Measurements from ENCODE around the gene SLC13A5. TPM values are rescaled to one million over a fixed set of nuclear protein-coding genes. Genes with fewer than 3 reads are reported as not detected.

The SLC13A5 gene
- total RNA-seq, 4 donors from 2014 or later, result 0.39 TPM; not detected in 3

DNA sequence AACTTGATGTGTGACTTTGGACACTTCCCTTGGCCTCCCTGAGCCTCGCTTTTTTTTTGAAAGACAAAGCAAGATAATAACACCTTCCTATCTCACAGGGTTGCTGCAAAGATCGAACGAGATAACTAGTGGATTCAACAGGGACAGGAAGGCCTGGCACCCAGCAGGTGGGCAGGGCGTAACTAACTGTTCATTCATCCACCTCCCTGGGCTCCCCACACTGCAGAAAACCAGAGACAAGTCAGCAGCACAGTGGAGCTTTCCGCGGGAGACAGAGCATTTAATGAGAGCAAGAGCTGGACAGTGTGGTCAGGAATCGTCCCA lies 28.7 kb downstream of the SLC13A5 start:
- Histone ChIP-seq H3K27ac (no peak overlapping the region), H3K27me3 (peaks cover 43% of the 10 kb centered on the region), H3K4me3 (no peak overlapping the region), H3K9me3 (no peaks in the 10 kb centered on the region), H3K4me1 (no peaks in the 10 kb centered on the region), H3K36me3 (no peaks in the 10 kb centered on the region)
- 57 to 69% methylated on average over 6 of the region's 7 CpGs for WGBS, 2 donors (ENCODE audit: low coverage in 1 of 2)
- TF ChIP-seq POLR2AphosphoS5 (IDR thresholded peaks at IDR 0.05) (no peak), POLR2A (IDR thresholded peaks at IDR 0.05) (no peak), EP300 (IDR thresholded peaks at IDR 0.05) (no peak), CTCF (IDR thresholded peaks at IDR 0.05) (no peak)
- no peak for ATAC-seq

- Histone ChIP-seq H3K9me3 (no peaks in the 10 kb centered on the region), H3K4me3 (no peak overlapping the region), H3K4me1 (no peaks in the 10 kb centered on the region), H3K27me3 (peaks cover 47% of the 10 kb centered on the region), H3K36me3 (no peaks in the 10 kb centered on the region), H3K27ac (no peak overlapping the region)
- no peak for ATAC-seq
- TF ChIP-seq CTCF (IDR thresholded peaks at IDR 0.05), result no peak
- no peak for TF ChIP-seq POLR2A (IDR thresholded peaks at IDR 0.05)
- TF ChIP-seq POLR2AphosphoS5 (IDR thresholded peaks at IDR 0.05), result no peak
- no peak for TF ChIP-seq EP300 (IDR thresholded peaks at IDR 0.05)
- no CpG with 5 or more reads among the region's 3 CpGs for WGBS, 2 donors (ENCODE audit: low coverage in 1 of 2)
These were observed 29.3 kb downstream of the SLC13A5 start for GRCh38 chr17:6683730-6684459.

- Histone ChIP-seq H3K27ac (no peak overlapping the region), H3K36me3 (no peaks in the 10 kb centered on the region), H3K4me3 (no peak overlapping the region), H3K9me3 (no peaks in the 10 kb centered on the region), H3K27me3 (peaks cover 54% of the 10 kb centered on the region), H3K4me1 (no peaks in the 10 kb centered on the region)
- TF ChIP-seq POLR2A (IDR thresholded peaks at IDR 0.05), result no peak
- TF ChIP-seq POLR2AphosphoS5 (IDR thresholded peaks at IDR 0.05), result no peak
- WGBS, 2 donors (ENCODE audit: low coverage in 1 of 2), result 95 to 100% methylated on average over 2 to 3 of the region's 3 CpGs
- no peak for ATAC-seq
These were observed 30.0 kb downstream of the SLC13A5 start for GRCh38 chr17:6683081-6683684.

DNA sequence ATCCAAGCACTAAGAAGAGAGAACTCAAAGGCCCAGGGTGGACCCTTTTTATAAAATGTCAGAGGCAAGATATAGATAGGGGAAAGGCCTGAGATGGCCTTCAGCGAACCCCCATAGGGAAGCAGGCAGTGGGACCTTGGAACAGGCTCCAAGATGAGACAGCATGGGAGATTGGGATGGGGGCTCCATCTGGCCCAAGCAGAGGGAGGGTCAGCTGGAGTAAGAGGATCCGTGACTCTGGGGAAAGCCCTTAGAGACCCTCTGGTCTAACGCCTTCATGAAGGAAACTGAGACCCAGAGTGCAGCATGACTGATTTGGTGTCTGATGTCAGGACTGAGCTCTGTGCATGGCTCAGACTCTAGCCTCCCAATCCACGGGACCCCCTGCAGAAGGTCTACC lies 30.8 kb downstream of the SLC13A5 start:
- no peak for ATAC-seq
- H3K27ac ChIP-seq, result no peak overlapping the region

GRCh38 chr17:6681671-6682070 lies 31.5 kb downstream of the SLC13A5 start:
- WGBS, 2 donors (ENCODE audit: low coverage in 1 of 2), result 73% methylated on average over 5 of the region's 5 CpGs; no CpG with 5 or more reads in 1 of the 2 donors
- no peaks in the 10 kb centered on the region for H3K36me3 ChIP-seq
- H3K4me3 ChIP-seq, result no peak overlapping the region
- no peak overlapping the region for H3K27ac ChIP-seq
- H3K27me3 ChIP-seq, result peaks cover 69% of the 10 kb centered on the region
- TF ChIP-seq POLR2A (IDR thresholded peaks at IDR 0.05) (no peak), CTCF (IDR thresholded peaks at IDR 0.05) (no peak), POLR2AphosphoS5 (IDR thresholded peaks at IDR 0.05) (no peak), EP300 (IDR thresholded peaks at IDR 0.05) (no peak)
- no peaks in the 10 kb centered on the region for H3K9me3 ChIP-seq
- no peaks in the 10 kb centered on the region for H3K4me1 ChIP-seq
- no peak for ATAC-seq

More for the DNA sequence above, 30.8 kb downstream of the SLC13A5 start:
- H3K4me1 ChIP-seq, result no peaks in the 10 kb centered on the region
- no peaks in the 10 kb centered on the region for H3K9me3 ChIP-seq
- 83 to 92% methylated on average over 2 to 3 of the region's 4 CpGs for WGBS, 2 donors (ENCODE audit: low coverage in 1 of 2)
- no peaks in the 10 kb centered on the region for H3K36me3 ChIP-seq
- peaks cover 62% of the 10 kb centered on the region for H3K27me3 ChIP-seq
- H3K4me3 ChIP-seq, result no peak overlapping the region
- no peak for TF ChIP-seq EP300 (IDR thresholded peaks at IDR 0.05)
- TF ChIP-seq POLR2A (IDR thresholded peaks at IDR 0.05), result no peak
- TF ChIP-seq POLR2AphosphoS5 (IDR thresholded peaks at IDR 0.05), result no peak
- no peak for TF ChIP-seq CTCF (IDR thresholded peaks at IDR 0.05)
